GM21360 (cell line): Measurements from ENCODE around the gene ETFA.

ENCODE experiments used
- ATAC-seq: cut with Tn5 transposase; IDR thresholded peaks from one replicate; pipeline ENCODE4 v1.9.1; 2021; ENCODE audit warnings: mild to moderate bottlenecking, moderate library complexity; ENCODE audit not compliant: unreplicated experiment

Gene ETFA

DNA sequence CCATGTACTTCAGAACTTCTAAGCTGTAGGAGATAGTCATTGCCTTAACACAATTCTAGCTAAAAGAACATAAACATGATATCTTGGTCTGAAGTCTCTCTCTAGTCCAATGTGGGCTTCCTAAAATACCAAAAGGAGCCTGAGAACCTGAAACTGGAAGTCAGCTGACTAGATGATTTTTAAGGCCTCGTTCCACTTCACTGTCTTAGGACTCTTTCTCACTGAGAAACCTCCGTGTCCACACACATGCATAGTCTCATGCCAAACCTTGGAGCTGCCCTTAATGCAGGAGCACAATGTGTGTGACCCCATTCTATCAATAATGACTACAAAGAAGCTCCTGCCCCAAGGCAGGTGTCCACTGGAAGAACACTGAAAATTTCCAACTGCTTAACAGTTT is 87.7 kb downstream of the ETFA start:
- peak; percentile 70 for ATAC-seq

DNA sequence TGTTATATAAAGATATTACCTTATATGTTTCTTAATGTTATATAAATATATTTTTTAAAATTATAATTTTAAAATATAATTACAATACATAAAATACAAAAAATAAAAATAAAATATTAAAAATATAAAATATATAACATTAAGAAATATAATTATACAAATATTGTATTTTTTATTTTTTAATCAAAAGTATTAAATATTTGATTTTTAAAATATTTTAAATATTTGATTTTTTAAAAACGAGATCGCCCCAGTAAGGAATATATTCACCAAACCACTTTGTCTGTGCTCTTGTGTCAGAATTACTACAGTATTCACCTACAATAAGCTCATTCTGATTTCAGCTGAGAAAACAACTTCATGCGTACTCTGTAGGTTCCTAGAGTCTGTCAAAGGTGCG is 89.1 kb downstream of the ETFA start:
- ATAC-seq, result no peak

DNA sequence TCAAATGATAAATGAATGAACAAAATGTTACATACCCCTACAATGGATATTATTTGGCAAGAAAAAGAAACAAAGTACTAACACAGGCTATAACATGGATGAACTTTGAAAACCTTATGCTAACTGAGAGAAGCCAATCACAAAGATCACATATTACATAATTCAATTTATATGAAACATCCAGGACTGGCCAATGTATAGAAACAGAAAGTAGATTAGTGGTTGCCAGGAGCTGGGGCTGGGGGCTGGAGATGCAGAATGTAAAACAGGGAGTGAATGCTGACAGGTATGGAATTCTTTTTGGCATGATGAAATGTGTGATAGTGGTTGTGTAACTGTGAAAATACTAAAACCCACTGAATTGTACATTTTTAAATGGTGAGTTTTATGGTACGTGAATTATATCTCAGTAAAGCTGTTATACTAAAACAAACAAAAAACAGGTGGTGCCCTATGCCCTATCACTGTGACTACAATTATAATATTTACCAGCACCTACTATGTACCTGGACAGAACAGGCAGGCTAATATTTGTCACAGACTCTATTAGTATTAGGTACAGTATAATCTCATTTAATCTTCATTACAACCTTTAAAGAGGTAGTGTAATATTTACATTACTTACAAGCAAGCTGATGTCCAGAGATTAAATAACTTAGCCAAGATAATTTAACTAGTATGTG is 90.0 kb downstream of the ETFA start:
- ATAC-seq, result no peak

DNA sequence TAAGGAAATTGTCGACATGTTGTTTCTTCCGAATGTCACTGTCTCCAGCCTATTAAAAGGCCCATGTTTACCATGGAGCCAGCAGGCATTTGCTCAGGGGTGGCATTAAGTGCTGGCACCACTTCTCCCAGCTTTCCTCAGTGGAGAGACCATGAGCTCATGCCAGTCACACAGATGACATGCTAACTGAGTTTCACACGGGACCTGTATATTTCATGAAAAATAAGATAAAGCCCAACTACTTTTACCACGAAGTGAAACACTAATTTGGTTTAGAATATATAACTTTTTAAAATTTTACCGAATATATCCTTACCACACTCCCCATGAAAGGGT is 93.4 kb downstream of the ETFA start:
- ATAC-seq, result no peak

DNA sequence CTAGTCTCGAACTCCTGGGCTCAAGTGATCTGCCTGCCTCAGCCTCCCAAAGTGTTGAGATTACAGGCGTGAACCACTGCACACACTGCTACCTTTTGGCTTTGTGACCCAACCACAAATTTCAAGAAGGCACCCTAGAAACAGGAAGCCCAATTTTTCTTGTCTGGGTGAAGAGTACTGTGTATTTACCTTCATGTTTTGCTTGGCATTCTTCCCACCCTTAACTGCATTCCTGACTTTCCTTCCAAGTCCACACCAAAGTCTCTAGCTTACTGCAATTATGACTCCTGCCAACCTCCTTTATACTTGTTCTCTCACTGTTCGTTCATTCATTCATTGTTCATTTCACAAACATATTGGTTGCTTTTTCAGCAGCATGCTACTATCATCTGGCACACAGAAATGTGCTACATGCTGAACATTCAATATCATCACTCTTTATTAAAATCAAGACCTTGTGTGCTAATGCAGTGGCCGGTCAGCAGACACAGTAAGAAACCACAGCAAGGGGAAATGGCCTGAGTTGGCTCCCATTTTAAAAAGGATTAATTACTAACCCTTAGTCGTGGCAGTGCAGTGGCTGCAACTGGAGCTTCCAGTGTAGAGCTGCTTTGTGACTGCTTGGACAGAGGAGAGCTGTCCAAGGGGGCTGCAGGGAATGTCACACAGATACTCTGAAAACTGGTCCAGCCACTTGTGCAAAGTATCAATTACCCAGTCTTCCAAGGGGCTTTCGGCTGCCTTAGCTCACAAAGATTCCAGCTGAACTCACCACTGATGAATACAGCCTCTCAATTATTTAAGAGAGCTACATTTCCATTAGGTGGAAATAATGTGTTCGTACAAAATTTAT is 94.0 kb downstream of the ETFA start:
- no peak for ATAC-seq

DNA sequence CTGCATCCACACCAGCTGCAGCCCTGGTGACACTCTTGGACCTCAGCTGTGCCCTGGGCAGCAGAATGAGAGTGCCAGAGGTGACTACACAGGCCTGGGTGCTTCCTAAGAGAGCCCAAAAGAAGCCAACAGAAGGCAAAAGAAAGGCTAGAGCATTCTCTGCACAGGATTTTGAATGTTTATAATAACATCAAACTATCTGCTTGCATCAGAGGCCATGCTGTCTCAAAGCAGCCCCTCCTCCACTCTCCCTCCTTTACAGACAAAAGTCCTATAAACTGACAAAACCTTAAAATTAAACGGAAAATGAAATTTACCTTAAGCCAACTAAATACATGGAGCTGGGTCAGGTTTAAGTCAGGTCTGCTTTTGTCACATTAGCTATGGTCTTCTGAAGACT is 95.6 kb downstream of the ETFA start:
- no peak for ATAC-seq

DNA sequence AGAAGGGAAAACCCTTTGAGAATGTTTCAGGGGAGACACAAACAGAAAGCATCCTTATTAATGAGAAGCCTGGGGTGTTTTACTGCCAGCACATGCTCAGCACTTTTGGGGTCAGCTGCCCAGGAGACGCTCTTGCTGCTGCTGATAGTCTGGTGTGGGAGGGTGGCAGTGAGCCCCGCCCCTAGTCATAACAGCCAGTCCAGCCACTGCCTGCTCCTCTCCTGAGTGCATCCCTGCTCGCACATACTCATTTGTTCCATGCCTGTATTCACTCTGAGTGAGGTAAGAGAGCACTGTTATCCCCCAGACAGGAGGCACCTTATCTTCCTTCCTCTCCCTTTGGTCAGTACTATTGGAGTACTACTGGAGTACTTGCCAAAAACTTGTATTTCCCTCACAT is 101.3 kb downstream of the ETFA start:
- ATAC-seq, result no peak

DNA sequence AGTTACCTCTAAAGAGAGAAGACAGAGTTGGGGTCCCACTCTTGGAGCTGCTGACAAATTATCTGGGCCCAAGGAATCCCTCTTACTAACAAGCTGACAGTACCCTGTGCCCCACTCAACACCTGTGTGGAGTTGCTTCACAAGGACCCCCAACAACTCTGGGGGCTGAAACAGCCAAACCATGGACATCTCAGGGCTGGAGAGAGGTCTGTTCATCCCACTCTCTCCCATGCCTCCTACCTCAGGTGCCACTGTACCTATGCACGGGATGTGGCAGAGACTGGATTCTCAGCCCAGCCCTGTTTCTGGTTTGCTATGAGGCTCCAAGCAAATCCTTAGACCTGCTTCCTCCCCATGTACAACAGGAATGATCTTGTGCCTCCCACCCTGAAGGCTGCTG is 101.7 kb downstream of the ETFA start:
- ATAC-seq, result no peak

DNA sequence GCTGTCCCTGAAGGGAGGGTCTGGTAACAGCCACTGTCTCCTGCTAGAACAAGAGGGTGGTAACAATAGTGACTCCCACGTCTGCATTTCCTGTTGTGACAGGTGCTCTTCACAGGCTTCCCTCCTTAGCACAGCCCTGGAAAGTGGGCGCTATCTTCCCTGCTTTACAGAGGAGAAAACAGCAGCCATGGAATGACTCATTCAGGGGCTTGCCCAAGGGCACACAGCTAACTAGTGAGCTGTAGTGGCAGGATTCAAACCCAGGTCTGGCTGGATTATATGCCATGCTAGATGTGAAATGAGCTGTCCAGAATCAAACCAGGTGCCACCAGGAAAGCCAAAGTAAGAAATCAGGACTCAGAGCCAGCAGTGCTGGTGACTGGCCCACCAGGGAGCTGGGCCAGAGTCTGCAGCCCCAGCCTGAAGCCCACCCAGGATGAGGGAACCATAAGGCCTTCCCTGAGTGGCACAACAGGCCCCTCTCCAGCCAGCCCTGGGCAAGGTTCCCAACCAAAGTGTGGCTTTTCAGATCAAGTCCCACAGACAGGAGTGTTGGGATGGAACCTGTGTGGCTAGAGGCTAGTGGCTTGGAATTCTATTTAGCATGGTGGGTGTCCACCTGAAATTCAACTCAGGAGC is 102.4 kb downstream of the ETFA start:
- no peak for ATAC-seq

DNA sequence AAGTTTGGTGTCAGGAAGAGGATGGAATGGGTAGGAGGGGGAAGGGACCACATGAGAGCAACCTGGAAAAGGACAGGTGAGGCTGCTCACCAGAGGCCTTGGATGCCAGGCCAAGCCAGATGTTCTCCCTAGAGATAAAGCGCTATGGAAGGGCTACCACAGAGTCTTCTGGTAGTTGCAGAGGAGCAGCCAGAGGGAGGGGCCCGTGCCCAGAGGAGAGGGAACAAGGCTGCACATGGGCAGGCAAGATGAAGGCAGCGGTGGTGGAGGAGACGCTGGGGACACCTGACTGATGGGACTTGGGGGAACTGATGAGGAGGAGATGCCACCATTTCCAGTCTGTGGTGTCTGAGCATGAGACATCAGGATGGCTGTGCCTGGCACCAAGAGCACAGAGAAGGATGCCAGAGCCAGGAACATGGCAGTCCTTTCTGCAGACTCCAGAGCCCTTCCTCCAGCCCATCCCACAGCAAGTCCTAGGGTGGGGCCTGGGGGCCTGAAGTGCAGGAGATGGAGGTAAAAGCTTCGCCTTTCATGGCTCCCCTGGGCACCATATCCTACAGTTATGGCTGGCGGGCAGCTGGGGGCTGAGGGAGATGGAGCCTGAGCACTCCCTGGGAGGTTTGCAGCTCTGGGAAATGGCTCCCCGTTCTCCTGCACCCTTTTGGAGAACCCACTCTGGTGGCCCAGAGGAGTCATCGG is 103.0 kb downstream of the ETFA start:
- no peak for ATAC-seq

DNA sequence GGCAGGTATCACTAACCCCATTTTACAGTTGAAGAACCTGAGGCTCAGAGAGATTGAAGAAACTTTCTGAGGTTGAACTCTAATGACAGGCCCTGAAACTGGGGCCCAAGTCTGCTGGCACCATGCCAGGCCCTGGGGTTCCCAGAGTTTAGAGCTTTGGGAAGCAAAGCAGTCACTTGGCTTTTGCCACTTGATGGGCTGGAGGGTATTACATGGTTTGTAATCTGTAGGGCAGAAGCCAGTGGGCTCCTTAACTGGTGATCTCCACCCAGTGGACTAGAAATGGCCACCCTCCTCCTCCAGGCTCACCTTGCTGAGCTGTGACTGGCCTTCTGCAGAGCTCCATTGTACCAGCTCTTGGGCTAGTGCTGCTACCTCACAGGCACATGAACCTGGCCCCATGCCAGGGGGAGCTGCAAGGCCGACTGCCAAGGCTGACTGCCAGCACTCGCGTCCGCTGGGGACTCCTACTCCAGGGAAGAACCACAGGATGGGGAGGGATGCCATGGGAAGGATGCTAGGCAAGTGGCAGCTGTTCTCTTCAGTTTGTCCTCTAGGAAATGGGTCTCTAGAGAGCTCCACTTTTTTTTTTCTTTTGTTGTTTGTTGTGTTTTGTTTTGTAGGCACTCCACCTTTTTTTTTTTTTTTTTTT is 104.8 kb downstream of the ETFA start:
- no peak for ATAC-seq

DNA sequence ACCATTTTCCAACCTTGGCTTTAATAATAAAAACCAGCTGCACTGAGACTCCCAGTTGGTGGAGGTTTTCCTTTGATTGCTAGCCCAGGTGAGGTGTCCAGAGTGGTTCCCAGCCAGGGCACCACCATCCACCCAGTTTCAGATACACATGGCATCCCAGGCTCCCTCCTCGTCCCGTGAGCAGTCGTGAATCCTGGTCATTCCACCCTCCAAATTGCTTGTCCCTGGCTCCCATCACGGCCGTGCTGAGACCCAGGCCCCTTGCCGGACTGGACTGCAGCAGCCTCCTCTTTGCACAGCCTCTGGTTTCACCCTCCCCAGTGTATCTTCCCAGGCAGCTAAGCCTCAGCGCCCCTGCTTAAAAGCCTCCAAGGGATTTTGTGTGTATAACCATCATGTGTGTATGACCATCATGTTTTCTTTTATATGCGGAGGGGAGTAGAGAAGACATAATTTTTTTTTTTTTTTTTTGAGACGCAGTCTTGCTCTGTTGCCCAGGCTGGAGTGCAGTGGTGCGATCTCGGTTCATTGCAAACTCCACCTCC is 106.3 kb downstream of the ETFA start:
- no peak for ATAC-seq

DNA sequence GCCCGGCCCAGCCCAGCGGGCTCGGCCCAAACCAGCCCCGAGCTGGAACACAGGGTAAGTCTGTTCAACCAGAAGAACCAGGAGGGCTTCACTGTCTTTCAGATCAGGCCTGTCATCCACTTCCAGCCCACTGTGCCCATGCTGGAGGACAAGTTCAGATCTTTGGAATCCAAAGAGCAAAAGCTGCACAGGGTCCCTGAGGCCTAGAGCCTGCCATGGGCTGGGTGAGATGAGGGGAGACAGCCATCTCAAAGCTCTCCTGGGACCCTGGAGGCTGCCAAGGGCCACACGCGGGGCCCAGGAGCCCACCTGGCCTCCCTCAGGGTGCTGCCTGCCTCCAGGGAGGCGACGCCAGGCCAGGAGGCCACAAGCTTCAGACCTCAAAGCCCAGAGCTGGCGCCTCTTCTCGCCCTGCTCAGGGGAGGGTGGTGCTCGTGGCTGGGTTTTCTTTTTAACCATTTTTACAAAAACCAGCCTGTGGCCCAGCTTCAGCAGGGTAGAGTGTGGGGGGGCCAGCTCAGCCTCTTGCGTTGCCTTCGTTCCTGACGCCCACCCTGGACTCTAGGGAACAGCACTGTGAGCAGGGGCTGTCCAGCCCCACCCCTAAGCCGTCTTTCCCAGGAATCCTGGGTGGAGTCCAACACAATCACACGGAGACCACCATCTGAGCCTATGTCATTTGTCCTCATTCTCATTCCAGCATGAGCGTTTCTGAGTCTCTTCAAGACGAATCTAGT is 107.0 kb downstream of the ETFA start:
- no peak for ATAC-seq

DNA sequence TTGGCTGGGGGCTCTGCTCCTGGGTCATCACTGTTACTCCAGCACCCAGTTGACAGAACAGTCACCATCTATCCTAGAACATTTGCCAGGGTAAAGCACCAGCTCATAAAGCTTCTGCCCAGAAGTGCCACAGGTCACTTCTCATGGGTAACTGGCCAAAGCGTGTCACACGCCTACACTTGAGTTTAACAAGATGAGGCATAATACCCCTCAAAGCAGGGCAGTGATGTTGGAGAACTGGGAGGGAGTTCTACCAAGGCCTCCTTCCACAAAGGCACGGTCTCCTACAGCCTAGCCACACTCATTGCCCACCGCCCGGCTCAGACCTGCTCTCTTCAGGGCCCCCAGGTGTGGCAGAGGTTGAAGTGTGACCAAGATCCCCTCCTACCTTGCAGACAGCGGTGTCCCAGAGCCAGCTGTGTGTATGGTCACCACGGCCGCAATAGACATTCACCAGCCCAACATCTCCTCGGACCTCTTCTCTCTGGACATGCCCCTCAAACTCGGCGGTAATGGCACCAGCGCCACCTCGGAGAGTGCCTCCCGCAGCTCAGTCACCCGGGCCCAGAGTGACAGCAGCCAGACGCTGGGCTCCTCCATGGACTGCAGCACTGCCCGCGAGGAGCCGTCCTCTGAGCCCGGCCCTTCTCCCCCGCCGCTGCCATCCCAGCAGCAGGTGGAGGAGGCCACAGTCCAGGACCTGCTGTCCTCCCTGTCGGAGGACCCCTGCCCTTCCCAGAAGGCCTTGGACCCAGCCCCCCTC is 107.7 kb downstream of the ETFA start:
- ATAC-seq, result no peak

DNA sequence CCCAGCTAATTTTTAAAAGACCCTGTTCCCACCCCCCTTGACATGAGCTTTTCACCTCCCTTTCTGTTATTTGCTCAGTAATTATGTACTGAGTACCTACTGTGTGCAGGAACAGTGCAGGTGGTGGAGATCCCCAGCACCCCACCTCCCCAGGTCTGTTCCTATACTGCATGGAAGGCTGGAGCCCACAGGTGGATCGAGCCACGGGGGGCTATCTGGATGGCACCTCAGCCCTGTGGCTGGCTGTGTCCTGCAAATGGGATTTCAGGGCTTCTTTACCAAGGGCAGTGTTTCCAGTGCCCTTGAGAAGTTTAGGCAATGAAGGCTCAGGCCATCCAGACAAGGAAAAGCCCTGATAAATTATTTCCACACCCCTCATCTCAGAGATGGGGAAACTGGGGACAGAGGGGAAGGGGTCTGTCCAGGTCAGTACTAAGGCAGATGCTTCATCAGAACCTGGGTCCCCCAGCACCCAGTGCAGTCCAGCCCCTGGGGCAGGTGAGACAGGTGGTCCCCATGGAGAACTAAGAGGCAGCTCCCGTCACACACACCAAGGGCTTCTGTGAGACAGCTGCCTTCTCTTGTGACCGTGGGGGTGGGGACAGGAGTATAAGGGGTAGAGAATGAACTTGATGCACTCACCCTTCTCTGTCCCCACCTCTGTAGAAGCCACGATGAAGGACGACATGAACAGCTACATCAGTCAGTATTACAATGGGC is 109.6 kb downstream of the ETFA start:
- no peak for ATAC-seq

DNA sequence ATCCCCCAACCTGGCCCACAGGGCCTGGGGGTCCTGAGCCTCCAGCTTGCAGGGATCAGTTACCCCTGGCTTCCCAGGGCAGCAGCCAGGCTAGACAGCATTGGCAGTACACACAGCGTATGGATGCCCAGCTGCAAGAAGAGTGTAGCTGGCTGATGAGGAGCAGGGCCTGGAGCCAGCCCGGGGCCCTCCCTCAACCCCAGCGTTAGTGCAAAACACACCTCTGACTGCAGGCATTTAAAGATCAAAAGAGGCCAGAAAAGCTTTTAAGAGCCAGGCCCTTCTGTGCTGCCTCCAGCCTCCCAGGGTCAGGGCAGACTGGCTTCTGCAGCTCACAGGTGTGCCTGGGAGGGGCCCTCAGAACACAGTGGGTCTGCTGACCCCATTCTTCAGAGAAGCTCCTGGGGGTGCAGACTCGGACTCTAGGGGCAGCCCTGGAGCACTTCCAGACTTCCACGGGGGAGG is 110.6 kb downstream of the ETFA start:
- no peak for ATAC-seq

DNA sequence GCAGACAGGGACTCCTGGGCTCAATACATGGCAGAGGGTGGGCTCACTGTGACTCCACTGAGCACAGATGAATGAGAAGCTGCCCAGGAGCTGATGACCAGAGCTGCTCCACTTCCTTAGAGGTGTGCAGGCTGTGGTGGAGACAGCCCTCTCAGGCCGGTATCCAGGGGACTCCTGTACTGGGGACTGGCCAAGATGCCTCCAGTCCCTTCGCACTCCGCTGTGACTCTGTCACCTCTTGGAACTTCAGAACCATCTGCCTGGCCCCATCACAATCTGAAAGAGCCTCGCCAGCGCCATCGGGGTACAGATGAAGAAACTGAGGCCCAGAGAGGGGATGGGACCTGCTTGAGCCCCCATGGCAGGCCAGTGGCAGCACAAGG is 111.2 kb downstream of the ETFA start:
- no peak for ATAC-seq
